Nephron (organoid): ENCODE measurements around the gene LIN28B.

Source experiments
- H3K27ac Mint-ChIP-seq, 3 experiments: 2 replicates each; pipeline ENCODE4 v1.8.0; 2020; ENCODE audit warnings: mixed read lengths in 3 of 3, mild to moderate bottlenecking in 2 of 3, moderate library complexity in 1 of 3
- H3K27me3 Mint-ChIP-seq: 2 replicates; pipeline ENCODE4 v1.8.0; 2021; ENCODE audit warnings: low read depth, mild to moderate bottlenecking, moderate library complexity, mixed read lengths
- H3K36me3 Mint-ChIP-seq: 2 replicates; pipeline ENCODE4 v1.8.0; 2020; ENCODE audit warnings: low read depth, mixed read lengths
- H3K4me1 Mint-ChIP-seq: 2 replicates; pipeline ENCODE4 v1.8.0; 2020; ENCODE audit warnings: mixed read lengths
- H3K4me3 Mint-ChIP-seq, 3 experiments: 2 replicates each; pipeline ENCODE4 v1.8.0; 2020; ENCODE audit warnings: mild to moderate bottlenecking in 3 of 3, mixed read lengths in 3 of 3, moderate library complexity in 2 of 3
- H3K9me3 Mint-ChIP-seq: 2 replicates; pipeline ENCODE4 v1.8.0; 2020; ENCODE audit warnings: mixed read lengths
- CTCF ChIP-seq, 3 experiments: fragments of 200-600 bp; sonication (generic); IDR thresholded peaks; one replicate each; pipeline ENCODE4 v1.5.0; 2021; ENCODE audit warnings: antibody characterized with exemption in 3 of 3; ENCODE audit not compliant: unreplicated experiment in 3 of 3

Gene LIN28B

DNA sequence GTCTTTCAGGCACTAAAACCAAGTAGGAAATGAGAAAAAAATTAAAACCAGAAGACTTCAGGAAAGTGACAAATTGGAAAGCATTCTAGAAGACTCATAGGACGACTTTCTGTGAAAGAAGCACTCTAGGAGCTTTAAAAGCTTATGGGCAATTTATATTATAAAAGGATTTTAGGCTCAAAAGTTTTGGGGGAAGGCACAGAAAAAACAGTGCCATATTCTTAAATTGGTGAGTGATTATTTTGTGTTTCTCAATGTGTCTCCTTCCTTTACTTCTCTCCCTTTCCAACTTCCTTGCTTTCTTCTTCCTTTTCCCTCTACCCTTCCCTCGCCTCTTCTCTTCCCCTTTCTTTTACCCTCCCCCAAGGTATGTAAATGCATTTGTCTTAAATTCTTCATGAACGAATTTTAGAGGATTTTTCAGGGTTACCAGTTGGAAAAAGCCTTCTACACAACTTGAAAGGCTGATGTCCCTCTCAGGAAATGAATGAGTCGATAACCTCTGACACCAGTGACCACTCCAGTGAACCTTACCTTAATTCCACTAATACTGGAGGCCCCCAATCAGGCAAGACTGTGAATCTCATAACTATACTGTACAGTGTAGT lies 2.6 kb upstream of the LIN28B start:
- no peaks in the 10 kb centered on the region for H3K9me3 Mint-ChIP-seq
- H3K36me3 Mint-ChIP-seq: no peaks in the 10 kb centered on the region
- H3K27ac Mint-ChIP-seq: peak overlapping the region in 1 of 3 experiments; percentile 32
- H3K4me3 Mint-ChIP-seq: peak overlapping the region in 2 of 3 experiments; percentile 60 to 80
- peaks cover 16% of the 10 kb centered on the region for H3K4me1 Mint-ChIP-seq
- H3K27me3 Mint-ChIP-seq: peaks cover 96% of the 10 kb centered on the region
- no peak for TF ChIP-seq CTCF (IDR thresholded peaks at IDR 0.05; ENCODE audit: unreplicated experiment in 3 of 3)

DNA sequence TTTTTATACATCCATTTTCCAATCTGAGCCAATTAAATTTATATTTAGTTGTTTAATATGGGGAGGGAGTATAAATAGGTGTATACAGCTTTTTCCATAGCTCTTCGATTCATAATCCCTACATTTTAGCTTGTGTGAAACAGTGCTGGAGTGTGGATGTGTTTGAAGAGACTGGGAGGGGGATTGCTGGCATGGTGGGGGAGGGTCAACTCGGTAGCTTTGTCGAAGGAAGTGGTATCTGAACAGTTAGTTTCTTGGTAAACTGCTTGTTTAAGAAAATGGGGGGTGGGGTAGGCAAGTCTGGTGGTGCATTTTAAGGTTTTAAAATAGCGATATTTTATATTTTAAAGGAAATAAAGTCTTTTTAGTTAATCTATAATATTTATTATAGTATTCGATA lies 1.4 kb upstream of the LIN28B start:
- peak overlapping the region in 1 of 3 experiments; percentile 97 for H3K27ac Mint-ChIP-seq
- no peaks in the 10 kb centered on the region for H3K9me3 Mint-ChIP-seq
- H3K4me1 Mint-ChIP-seq: peaks cover 20% of the 10 kb centered on the region
- peaks cover 93% of the 10 kb centered on the region for H3K27me3 Mint-ChIP-seq
- TF ChIP-seq CTCF (IDR thresholded peaks at IDR 0.05; ENCODE audit: unreplicated experiment in 3 of 3): no peak
- no peaks in the 10 kb centered on the region for H3K36me3 Mint-ChIP-seq
- H3K4me3 Mint-ChIP-seq: peak overlapping the region; percentile 59 to 93 (median 83)

DNA sequence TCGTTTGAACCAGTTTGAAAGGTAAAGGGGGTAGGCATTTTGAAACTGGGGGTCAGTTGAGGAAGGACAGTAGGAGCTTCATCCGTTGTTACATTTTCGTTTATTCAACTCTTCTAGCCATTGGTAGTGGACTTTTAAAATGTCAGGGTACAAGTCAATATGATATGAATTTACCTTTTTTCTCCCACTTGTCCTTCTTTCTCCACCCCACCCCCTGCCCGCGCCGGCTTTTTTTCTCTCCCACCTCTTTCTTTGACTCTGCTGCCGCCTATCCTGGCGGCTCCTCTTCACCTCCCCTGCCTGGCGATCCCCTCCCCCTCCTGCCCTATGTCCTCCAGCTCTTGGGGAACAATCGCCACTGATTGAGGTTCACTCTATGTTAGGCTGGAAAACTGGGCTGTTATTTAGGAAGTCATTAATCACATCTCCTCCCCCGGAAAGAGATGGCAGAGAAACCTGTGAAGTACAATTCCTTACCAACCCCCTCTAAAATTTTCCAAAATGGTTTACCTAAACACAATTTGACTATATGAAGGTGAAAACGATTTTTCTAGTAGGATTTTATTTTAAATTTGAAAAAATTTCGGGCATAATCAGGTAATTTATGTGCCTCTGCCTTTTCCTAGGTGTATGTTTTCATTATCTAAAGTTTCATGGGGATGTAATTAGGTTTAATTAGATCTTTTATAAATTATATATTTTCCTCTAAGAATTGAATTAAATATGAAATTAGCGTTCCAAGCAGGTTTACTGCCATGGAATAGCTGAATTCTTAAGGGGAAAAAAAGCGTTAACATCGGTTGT lies 778 bp upstream of the LIN28B start:
- Mint-ChIP-seq H3K4me1 (peaks cover 20% of the 10 kb centered on the region), H3K27me3 (peaks cover 86% of the 10 kb centered on the region), H3K27ac (peak overlapping the region in 1 of 3 experiments; percentile 97), H3K9me3 (no peaks in the 10 kb centered on the region), H3K4me3 (peak overlapping the region; percentile 85 to 93 (median 93)), H3K36me3 (no peaks in the 10 kb centered on the region)
- TF ChIP-seq CTCF (IDR thresholded peaks at IDR 0.05; ENCODE audit: unreplicated experiment in 3 of 3): no peak

DNA sequence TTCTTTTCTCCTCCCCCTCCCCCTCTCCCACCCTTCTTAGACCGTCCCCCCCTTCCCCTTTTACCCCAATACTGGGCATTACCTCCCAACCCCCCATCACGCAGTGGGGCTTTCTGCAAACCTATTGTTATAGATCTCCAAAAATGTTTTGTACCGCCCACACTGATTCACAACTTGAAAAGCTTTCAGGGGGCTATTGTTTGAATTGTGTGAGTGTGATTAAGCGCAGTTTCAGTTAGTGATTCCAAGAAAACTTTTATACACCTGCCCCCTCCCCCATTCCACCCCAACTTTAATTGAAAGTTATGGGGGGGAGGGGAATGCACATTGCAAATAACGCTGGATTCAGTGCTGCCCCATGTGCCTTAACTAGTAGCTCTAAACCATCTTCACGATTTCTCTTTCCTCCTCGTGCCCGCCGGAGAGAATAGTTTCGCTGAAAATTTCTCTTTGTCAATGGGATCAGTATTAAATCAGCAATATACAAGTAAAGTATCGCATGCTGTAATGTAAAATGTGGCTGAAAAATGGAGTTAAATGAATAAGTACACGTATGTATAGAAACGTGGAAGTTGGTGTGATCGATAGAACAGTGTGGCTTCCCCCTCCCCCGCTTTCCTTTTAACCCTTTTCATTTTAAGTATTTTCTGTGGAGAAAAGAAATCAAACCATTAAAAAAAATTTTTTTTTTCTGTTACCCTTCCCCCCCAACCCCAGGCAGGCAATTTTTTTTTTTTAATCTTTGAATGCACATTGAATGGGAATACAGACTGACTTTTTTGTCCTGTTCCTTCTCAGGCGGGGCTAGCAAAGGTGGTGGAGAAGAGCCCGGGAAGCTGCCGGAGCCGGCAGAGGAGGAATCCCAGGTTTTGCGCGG lies 632 bp downstream of the LIN28B start:
- peaks cover 72% of the 10 kb centered on the region for H3K27me3 Mint-ChIP-seq
- no peak for TF ChIP-seq CTCF (IDR thresholded peaks at IDR 0.05; ENCODE audit: unreplicated experiment in 3 of 3)
- peaks cover 3% of the 10 kb centered on the region for H3K36me3 Mint-ChIP-seq

DNA sequence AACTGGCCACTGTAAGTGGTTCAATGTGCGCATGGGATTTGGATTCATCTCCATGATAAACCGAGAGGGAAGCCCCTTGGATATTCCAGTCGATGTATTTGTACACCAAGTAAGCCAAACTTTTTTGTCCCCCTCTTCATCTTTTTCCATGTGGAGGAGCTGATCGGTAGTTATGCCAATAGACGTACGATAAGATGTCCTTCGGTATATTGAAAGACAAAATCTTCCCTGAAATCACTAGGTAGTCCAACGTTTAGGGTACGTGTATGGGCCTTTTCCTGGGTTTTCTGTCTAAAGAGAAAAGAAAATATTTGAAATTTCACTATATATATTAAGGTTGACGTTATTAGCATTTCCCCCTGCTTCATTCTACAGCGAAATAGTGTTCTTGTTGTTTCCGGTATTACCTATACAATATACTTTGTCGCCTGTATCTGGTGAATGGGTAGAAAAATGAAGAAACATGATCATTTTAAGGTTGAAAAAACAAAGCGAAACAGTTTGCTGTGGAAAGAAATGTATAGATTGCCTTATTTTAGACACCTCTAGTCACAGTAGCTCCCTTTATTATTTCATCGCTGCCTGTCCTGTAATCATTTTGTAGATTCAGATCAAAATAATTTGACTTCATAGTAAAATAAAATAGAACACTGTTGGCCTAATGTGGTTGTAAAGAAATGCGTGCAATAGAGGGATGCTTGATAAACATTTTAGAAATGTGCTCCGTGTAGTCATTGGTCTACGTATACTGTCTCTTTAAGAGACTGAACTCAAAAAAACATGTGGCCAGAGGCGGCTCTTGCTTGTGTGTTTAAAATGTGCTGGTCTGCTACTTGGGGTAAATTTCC lies 1.5 kb downstream of the LIN28B start:
- no peaks in the 10 kb centered on the region for H3K9me3 Mint-ChIP-seq
- H3K4me1 Mint-ChIP-seq: peaks cover 20% of the 10 kb centered on the region
- peaks cover 64% of the 10 kb centered on the region for H3K27me3 Mint-ChIP-seq
- H3K4me3 Mint-ChIP-seq: peak overlapping the region; percentile 85 to 93 (median 93)
- H3K36me3 Mint-ChIP-seq: peaks cover 4% of the 10 kb centered on the region
- no peak for TF ChIP-seq CTCF (IDR thresholded peaks at IDR 0.05; ENCODE audit: unreplicated experiment in 3 of 3)
- peak overlapping the region in 2 of 3 experiments; percentile 1 to 97 for H3K27ac Mint-ChIP-seq

More for the DNA sequence above, 632 bp downstream of the LIN28B start:
- Mint-ChIP-seq H3K27ac (peak overlapping the region in 2 of 3 experiments; percentile 73 to 97), H3K4me3 (peak overlapping the region; percentile 85 to 93 (median 93)), H3K9me3 (no peaks in the 10 kb centered on the region), H3K4me1 (peaks cover 20% of the 10 kb centered on the region)
